A549 treated with DMSO at 1 μM for 4 hours (cell line): Measurements from ENCODE around the gene CDK5RAP2. TPM values are rescaled to one million over a fixed set of nuclear protein-coding genes. Genes with fewer than 3 reads are reported as not detected.

Experiments
- total RNA-seq: library from RNA; stranded (reverse); fragments of 200-300 nt; extraction: Qiagen RNA extraction; gene quantifications from 5 replicates; pipeline ENCODE4 v1.2.3, GENCODE V29; 2022; ENCODE audit warnings: low read depth

Gene CDK5RAP2
- 28.2 to 32.2 TPM (median 31.7 TPM) in 5 replicates for total RNA-seq

DNA sequence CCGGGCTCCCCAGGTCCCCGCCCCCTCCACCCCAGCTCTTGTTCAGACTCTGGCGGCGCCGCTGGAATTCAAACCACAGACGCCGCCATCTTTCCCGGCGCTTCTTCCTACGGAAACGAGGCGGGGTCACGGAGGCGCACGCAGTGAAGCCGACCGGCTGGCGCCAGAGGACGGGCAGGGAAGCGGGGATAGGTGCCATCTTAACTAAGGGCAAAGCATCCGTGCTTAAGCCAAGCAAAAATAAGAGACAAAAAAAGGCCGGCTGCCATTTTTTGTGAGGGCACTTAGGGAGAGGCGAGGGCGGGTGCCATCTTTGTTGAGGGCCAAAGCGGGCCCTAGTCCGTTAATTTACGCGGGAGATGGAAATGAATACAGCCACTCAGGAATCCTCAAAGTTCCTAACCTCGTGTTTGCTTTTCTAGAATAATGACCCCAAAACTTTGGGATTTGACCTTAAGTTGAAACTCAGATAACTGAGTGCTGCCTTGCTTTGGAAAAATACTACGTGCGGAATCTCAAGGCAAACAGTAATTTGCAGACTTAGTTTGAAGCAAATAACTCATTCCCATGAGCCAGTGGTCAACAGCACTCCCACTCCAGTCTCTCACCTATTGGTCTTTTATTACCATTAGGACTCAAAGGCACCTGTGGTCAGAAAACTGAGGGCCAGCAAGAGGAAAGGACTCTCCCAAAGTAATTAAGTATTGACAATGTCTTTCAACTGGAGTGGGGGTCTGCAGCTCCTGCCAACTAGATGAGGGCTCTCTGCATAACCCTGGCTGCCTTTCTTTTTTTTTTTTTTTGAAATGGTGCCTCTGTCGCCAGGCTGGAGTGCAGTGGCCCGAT lies at the start of gene CDK5RAP2:
CDK5RAP2 (minus strand) TSS at position 117 of the 846 bp plus-strand sequence. CDS start 189 bp downstream, outside the sequence.

Other genes with a start within 250 kb of the CDK5RAP2 start
- gene MEGF9, start 134.3 kb upstream of the CDK5RAP2 start, total RNA-seq = 23.4 to 34.5 TPM (median 32.2 TPM) in 5 replicates
- 38.5 to 46.5 TPM (median 43.8 TPM) in 5 replicates for gene FBXW2, start 213.2 kb upstream of the CDK5RAP2 start, total RNA-seq